GM18519 (cell line): ENCODE data around the gene TLK1.

Experiments
- ATAC-seq: cut with Tn5 transposase; IDR thresholded peaks from one replicate; pipeline ENCODE4 v1.9.1; 2021; ENCODE audit warnings: mild to moderate bottlenecking, moderate library complexity; ENCODE audit not compliant: unreplicated experiment, low FRiP score

The TLK1 gene

DNA sequence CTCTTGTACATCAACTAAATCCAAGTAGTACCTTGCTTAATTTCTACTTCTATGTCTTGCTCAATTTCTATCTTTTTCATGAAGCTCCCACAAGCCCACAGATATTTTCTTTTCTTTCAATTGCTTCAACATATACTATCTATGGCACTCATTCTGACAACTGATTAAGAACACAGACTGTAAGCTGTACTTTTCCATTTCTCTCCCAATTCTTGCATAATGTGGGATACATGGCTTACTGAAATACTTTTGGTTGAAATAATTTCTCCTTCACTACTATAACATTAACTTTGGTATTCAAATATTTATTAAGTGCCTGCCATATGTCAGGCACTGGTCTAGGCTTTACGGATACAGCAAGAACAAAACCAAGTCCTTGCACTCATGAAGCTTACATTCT, 146.8 kb downstream of the TLK1 start:
- ATAC-seq, result no peak

GRCh38 chr2:171009386-171009785, 151.3 kb downstream of the TLK1 start:
- ATAC-seq, result no peak

DNA sequence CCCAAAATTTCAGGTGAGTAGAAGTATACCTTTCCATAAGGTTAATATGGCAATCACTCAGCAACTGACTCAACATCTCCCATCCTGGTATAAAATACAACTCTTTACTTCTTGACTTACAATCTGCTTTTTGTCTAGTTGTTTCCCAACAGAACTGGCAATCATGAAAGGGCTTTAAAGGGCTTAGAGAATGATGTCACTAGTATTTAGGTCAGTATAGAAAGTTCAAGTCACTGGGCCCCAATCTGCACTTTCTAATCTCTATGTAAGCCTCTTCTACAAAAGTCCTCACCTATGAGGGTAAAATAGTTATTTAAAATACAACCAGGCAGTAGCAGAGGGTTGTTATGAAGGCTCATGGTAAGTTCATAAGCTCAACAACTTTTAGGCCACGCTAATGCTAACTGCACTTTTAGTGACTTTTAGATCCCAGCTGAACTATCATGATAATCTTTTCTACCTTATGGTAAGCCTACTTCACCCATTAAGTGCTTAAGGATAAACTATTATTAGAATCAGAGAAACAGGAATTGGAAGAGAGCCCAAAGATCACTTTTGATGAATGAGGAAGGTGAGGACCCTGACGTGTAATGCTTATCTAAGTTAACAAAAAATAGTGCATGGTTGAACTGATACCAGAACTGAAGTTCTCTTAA, 152.0 kb downstream of the TLK1 start:
- no peak for ATAC-seq

DNA sequence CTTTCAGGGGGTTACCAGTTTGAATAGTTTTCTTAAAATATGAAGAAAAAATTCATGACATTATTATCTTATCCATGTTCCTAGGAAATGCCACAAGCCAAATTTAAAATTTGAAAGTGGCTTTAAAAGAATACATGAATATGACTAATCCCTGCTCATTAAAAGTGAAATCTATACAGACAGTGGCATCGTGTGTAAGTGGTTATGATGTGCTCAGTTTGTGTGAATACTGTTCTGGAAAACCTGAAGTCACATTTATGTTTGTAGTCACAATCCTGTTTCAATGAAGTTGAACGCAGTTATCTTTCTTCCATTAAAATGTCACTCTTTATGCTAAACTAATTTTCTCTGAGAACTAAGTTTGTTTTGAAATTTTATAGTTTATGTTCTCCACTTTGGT, 155.9 kb downstream of the TLK1 start:
- ATAC-seq, result no peak

DNA sequence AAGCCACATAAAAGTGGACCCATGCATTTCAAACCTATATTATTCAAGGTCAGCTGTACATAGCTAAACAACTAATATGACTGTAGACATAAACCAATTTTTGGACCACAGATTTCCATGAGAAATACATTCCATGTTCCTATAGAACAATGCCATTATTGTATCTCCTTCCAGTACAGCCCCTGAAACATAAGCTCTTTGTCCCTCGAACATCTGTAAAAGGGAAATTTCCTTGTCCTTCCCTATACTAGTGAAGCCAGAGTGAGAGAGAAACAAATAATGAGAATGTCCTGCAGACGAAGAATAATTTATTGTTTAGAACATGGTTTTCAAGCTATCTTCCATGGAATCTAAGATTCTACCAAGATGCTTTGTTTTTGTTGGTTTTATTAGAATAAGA, 156.3 kb downstream of the TLK1 start:
- no peak for ATAC-seq

DNA sequence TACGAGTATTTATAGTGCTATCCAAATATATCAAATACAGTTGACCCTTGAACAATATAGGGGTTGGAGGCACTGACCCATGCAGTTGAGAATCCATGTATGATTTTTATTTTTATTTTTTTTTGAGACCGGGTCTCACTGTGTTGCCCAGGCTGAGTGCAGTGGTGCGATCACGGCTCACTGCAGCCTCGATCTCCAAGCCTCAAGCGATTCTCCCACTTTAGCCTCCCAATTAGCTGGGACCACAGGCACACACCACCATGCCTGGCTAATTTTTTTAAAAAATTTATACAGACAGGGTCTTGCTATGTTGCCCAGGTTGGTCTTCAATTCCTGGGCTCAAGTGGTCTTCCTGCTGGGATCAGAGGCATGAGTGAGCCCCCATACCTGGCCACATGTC, 161.0 kb downstream of the TLK1 start:
- no peak for ATAC-seq

- no peak for ATAC-seq
Observed at GRCh38 chr2:170997893-170998597, 162.6 kb downstream of the TLK1 start.

DNA sequence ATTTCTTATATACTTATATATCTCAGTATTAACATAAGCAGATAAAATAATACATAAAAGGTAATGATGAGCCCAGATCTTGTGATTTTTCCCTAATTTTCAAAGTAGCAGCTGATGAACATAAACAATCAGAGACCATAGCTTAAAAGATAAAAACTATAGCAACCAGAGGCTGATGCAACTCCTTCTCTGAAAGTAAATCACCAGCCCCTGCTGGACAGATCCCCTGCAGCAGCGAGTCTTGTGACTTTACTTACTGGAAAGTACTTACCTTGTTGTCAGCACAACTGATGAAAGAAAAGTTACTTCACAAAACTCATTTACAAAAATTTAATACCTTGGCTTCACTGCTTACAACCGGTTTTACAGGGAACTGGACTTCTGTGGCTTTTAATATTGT, 164.4 kb downstream of the TLK1 start:
- ATAC-seq, result no peak

DNA sequence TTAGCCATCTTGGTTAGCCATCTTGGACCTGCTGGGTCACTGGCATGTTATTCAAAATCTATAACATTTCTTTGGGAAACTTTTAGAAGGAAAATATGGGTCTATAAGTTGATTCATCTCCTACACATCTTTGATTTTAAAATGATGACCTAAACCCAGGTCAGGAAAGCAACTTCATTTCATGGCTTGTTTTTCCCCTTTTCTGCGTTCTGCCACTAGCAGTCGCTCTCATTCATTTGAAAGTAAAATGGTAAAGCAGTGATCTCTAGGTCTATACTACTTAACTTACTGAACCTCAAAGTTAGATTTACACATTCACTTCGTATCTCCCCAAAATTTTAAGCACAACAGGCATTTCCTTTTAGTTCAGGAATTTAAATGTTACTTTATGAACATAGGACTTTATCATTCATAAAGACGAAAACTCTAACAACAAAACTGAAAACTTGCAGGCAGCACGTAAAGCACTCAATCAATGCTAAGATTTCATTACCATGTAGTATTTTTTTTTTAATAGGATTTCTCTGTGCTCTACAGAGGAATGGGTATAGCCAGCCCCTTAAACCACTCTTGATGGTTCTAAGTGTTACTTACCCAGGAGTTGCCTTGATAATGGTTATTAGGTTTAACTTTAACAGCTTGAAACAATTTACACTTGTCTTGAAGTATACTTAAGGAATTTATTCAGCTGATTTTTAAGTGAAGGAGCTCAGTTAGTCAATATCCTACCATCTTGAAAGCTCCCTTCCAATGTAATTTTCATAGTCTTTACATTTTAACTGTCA, 169.1 kb downstream of the TLK1 start:
- ATAC-seq, result no peak

DNA sequence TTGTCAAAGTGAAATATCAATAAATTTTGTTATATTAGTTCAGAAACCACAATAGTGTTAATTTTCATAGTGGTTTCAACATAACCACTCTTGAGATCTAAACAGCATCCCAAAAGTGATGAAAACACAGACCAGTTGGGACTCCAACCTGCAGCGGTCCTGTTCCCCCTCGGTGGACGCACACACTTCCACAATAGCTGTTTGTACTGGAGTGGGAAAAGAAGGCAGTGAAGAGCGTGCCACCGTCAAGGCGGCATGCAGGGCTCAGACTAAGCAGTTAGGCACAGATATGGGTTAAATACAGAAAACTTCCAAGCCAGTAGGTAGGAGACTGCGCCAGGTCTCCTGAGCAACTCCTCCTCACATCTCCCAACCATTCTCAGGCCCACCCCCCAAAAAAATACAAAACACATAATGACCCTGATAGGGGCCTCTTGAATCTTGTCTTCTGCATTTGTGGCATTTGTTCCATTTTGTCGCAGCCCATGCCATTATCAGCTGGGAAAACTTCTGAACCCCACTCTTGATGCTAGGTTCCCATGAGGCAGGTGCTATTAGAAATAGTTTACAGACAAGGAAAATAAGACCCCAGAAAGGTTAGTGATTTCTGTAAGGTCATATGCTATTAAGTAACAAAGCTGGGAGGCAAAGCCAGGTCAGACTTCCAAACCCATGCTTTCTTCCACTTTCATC, 174.0 kb downstream of the TLK1 start:
- ATAC-seq, result no peak

GRCh38 chr2:170985407-170985806, 175.3 kb downstream of the TLK1 start:
- ATAC-seq, result no peak

- ATAC-seq, result no peak
Observed at GRCh38 chr2:170984079-170984478, 176.6 kb downstream of the TLK1 start.

GRCh38 chr2:170975943-170976270, 184.8 kb downstream of the TLK1 start:
- no peak for ATAC-seq

DNA sequence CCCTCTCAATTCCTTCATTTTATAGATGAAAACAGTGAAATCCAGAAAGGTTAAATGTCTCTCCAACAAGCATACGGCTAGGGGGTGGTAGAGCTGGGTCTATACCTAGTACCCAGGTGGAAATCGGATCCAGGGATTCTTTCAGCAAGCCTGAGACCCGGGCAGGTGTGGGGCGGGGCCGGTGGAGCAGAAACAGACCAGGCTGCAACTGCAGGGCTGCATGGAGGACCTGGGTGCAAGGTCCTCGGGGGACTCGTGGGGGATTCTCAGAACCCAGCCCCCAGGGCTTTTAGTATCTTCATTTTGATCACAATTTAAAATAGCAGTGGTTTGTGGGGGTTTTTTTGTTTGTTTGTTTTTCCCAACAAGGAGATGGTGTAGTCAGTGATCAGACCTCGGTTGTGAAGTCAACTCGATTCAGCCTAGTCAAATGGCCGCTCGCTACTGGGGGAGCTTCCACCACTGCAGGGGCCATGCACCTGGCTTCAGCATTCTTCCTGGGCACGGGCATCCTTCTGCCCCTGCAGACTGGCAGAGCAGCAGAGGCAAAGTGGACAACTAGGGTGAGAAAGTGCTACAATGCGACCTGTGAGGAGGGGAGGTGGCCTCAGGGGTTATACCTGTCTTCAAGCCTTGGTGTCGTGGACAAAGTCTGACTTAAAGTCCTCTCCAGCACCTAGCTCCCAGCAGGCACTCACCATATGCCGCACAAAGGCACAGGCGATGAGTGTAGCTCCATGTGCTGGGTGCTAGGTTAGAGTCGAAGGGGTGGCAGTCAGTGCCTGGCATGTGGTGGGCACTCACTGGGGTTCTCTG, 185.4 kb downstream of the TLK1 start:
- no peak for ATAC-seq

DNA sequence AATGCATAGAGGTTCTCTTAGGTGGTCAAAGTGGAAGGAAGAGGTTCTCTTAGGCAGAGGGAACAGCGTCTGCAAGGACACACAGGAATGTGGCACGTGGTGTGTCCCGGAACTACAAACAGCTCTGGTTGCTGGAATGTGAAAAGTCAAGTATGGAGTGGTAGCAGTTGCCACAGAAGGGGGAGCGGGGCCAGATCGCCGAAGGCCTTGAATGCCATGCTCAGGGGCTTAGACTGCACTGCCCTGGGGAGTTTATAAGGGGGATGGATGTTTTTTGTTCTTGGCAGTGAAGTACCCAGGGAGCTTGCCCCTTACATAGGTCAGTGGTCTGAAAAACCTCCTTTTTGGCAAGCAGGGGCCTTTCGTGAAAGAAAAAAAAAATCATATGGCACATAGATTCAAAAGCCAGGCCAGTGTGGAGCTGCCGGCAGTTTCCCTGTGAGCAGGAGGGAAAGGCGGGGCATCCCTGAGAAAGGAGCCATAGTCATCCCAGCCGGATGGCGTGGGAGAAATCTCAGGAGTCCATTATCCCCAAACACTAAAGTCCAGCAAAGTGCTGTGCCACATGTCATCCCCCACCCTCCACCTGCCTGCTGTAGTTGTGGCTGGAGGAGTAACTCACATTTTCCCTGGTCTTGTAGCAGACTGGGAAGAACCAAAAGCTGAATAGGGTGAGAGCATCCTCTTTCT, 186.2 kb downstream of the TLK1 start:
- ATAC-seq, result no peak

DNA sequence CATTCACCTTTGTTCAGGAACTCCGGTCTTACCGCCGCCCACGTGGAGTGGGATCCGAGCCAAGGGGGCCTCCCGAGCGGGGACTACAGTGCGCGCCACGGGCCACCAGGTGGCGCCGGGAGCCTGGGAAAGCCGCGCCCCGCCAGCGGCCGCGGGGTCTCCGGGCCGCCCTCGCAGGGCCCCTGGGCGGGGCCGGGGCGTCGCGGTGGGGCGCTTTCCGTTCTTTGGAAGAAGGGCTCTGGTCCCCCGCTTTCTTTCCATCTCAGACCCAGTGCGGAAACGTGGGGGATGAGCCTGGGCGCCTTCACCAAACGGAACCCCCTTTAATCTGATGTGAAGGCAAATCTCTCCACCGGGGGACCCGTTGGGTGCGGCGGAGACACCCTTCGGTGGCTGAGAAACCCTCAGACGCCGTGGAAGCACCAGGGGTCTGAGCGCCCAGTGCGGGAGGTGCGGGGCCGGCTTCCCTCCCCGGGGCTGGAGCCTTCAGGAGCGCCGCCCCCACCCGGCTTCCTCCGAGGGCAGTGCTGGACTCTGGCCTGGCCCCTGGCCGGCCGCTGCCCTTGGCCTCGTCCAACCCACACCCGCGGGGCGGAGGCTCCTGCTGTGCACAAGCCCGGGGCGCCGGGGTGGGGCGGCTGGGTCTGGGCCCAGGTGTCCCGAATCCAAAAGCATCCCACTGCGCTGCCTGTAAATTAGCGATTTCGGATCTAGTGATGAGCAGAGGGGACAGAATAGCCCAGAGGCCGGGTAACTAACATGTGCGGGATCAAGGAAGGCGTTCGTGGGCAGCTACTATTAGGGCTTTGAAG, 187.0 kb downstream of the TLK1 start:
- peak; percentile 68 for ATAC-seq

DNA sequence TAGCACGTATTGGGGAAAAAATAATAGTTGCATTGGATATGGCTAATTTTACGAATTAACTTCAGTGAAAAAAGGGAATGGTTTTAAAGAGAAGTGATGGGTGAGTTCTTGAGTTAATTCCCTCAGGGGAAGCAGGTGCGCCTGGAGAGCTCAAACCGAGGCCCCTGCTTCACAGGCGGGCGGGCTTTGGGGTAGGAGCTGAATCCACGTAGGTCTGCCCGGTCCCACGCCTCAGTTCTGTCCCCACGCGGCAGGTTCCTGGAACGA, 187.5 kb downstream of the TLK1 start:
- ATAC-seq, result no peak

- ATAC-seq, result no peak
Observed at GRCh38 chr2:170972296-170973224, 188.1 kb downstream of the TLK1 start.
